ENCODE results near the gene USP53.

USP53 gene
- 57.3 to 102 (median 84.9) reads per million in 4 donors for total RNA-seq

DNA sequence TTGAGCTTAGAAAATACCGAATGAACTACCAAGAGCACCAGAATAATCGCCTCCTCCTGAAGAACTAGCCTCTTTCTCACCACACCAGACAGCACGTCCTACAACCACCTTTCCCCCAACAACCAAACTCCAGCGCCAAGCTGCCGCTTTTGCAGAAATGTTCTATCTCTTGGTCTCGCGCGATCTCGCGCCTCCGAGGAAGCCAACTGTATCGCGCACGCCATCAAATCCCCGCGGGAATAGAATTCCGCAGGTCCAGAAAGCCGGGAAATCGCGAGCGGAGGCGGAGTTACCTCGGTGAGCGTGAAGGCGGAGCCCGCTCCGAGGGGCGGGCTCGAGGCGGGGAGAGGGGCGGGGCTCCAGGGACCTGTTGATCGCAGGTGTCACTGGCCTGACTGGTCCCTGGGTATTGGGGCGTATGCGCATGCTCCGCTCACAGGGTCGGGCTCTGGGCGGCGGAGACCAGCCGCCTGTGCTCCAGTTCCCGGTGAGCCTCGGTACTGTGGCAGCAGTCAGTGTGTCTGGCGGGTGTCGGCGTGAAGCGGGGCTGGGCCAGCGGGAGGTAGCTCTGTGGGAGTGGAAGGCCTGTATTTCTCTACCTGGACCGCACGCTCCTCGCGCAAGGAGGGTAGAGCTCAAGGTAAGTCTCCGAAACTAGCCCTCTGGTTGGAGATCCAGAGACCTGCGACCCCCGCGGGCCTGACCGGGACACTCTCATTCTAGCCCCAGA lies at the start of gene USP53:
Gene USP53, plus strand, starts transcription at position 480 of the 730 bp plus-strand sequence. CDS start 27,047 bp downstream, outside the sequence.
- DNase-seq: peak; percentile 96 to 98 (median 97)

DNA sequence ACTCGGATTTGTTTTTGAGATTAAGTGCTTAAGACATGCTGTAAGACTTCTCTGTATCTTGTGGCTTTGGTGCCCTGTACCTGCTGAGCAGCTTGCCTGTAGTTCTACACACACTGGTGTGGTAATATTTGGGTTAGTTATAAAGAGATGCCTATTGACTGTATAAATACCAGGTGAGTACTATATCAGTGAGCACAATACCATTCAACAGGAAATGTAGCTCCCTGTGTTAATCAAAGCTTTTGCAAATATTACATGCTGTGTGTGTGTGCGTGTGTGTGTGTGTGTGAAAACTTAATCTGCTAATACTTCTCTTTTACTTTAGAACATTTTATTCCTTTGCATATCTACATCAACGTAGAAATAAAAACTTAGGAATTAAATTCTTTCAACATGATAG lies 46.7 kb upstream of the USP53 start:
- no peak for DNase-seq

DNA sequence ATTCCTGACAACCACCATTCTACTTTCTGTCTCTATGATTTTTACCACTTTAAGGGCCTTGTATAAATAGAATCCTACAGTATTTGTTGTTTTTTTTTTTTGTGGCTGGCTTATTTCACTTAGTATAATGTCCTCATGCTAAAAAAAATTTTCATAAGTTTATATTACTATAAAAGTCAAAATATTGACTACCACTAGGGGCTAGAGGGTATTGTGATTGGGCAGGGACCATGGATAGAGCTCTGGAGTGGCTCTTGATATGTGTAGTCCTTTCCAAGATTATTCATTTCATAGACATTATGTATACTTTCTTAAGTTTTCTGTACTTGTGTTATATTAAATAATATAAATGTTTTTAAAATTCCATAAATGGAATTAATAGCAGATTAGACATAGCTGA lies 42.3 kb upstream of the USP53 start:
- DNase-seq: no peak

DNA sequence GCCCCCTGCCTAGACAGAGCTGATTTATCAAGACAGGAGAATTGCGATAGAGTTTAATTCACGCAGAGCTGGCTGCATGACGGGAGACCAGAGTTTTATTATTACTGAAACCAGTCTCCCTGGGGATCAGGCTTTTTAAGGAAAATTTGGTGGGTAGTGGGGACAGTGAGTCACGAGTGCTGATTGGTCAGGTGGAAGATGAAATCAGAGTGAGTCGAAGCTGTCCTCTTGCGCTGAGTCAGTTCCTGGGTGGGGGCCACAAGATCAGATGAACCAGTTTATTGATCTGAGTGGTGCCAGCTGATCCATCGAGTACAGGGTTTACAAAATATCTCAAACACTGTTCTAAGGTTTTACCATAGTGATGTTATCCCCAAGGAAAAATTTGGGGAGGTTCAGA lies 40.3 kb upstream of the USP53 start:
- DNase-seq: no peak

DNA sequence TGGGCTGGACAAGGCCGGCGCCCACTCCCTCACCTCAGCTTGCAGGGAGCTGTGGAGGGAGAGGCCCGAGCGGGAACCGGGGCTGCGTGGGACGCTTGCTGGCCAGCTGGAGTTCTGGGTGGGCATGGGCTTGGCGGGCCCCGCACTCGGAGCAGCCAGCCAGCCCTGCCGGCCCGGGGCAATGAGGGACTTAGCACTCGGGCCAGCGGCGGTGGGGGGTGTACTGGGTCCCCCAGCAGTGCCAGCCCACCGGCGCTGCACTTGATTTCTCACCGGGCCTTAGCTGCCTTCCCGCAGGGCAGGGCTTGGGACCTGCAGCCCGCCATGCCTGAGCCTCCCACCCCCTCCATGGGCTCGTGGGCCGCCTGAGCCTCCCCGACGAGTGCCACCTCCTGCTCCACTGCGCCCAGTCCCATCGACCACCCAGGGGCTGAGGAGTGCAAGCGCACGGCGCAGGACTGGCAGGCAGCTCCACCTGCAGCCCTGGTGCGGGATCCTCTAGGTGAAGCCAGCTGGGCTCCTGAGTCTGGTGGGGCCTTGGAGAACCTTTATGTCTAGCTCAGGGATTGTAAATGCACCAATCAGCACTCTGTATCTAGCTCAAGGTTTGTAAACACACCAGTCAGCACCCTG lies 38.7 kb upstream of the USP53 start:
- DNase-seq: peak in 1 of 5 donors; percentile 1

DNA sequence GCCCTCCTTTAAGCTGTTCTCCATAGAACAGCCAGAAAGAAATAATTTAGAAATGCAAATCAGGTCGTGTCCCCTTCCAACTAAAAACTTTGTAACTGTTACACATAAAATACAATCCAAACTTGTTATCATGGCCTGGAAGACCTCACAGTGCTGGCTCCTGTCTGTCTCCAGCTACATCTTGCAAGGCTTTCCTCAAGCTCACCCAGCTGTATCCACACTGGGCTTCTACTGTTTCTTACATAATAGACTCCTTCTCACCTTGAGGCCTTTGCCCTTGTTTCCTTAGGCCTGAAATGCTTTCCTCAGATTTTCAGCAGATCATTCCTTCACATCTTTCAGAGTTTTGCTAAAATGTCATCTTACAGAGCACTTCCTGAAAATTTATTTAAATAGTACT lies 33.5 kb upstream of the USP53 start:
- DNase-seq: no peak

DNA sequence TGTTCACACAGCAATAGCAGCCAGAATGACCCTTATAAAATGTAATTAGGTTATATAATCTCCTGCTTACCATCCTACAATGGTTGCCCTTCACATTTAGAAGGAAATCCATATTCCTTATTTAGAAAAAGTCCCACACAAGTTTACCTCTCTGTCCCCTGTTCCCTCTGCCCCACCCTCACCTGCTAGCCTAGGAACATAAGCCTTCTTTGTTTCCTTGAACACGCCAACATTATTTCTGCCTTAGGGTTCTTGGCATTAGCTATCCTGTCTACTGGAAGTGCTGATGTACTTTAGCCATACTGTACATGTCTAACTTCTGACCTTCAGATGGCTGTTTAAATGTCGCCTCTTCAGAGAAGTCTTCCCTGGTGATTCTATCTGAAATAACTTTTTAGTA lies 28.4 kb upstream of the USP53 start:
- DNase-seq: no peak

DNA sequence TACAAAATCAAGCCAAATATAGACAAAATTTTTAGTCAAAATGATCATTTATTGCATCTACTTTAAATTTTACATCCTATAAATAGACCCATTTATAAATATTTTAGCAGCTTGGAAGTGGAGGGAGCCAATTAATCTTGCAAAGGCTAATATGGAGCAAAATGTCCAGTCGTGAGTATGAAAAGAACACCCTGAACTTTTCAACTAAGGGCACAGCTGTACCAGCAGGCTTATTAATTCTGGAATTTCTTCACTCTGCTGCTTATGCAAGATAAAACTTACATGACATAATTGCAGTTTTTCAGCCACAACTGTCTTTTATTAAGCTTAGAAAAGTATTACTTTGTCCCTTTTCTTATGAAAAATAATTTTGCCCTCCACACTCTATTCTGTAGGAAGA lies 22.9 kb upstream of the USP53 start:
- no peak for DNase-seq

DNA sequence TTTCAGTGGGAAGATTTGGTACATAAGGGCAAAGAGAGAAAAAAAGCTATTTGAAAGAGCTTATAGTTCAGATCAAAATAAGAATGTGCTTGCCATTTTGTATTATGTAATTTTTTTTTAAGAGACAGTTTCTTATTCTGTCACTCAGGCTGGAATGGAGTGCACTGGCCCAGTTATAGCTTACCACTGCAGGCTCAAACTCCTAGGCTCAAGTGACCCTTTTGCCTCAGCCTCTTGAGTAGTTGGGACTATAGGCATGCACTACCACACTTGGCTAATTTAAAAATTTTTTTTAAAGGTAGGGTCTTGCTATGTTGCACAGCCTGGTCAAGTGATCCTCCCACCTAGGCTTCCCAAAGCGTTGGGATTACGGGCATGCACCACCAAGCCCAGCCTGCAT lies 22.2 kb upstream of the USP53 start:
- no peak for DNase-seq

DNA sequence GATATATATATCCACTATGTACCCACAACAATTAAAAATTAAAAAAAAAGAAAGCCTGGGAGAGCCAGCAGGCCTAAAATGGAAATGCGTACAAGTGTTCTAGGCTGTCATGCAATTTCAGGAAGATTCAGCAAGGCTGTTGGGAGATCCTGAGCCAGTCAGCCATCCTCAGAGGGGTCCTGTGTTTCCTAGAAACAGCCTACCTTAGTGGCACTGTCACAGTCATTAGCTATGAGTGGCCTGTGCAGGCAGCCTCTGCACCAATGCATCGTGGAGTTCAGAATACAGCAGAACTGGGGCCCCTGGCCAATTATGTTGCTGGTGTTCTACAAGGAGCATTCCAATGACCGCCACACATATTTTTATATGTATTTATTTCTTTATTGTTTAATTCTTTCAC lies 21.0 kb upstream of the USP53 start:
- no peak for DNase-seq

DNA sequence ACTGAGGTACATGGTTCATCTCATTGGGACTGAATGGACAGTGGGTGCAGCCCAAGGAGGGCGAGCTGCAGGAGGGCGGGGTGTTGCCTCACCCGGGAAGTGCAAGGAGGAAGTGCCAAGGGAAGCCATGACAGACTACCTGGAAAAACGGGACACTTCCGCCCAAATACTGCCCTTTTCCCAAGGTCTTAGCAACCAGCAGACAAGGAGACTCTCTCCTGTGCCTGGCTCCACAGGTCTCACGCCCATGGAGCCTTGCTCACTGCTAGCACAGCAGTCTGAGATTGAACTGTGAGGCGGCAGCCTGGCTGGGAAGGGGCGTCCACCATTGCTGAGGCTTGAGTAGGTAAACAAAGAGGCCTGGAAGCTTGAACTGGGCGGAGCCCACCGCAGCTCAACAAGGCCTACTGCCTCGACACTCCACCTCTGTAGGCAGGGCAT lies 14.7 kb upstream of the USP53 start:
- DNase-seq: no peak

DNA sequence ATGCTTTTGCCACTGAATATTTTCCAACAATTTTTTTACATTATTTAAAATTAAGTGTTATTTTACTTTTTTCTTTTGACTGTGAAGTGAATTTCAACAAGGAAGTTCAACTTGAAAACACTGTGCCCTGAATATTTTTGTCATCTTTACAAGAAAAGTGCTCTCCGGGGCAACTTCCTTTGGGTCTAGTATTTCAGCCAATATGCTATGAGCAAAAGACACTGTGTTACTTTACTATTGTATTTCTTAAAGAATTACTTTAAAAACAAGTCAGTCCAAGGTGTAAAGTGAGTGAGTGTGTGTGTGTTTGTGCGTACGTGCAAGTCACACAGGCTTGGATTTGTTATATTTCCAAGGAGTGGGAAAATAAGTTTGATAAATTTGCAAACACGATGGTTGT lies 7.6 kb upstream of the USP53 start:
- DNase-seq: no peak

DNA sequence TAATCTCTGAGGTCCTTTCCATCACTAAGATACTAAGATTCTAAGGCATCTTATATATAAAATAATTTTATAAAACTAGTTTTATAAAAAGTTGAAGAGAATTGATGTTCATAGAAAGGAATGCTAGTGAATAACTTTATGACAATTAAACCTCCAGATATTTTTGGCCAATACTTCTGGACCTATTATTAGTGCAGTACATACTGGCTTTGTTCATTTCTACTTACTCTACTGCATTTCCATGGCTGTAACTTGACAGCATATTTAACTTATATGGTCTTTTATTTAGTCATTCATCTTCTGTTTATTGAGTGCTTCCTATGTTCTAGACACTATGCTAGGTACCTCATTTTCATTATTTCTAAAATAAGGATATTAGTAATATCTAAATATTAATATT lies 6.8 kb upstream of the USP53 start:
- no peak for DNase-seq

DNA sequence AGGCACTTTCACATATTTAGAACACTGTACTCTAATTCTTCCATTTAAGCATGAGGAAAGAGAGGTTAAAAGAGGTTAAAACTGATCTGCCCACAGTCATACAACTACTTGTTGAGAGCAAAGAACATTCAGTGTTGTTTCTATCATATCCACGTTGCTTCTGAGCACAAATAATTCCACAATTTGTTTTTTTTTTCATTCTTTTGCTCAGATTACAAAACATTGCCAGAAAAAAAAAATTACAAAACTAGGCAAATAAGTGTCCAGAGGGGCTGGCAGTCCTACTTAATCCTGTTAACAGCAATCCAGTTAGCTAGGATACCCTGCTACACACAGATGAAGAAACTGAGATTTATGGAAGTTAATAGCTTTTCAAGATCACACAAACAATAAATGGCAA lies 6.3 kb upstream of the USP53 start:
- no peak for DNase-seq

DNA sequence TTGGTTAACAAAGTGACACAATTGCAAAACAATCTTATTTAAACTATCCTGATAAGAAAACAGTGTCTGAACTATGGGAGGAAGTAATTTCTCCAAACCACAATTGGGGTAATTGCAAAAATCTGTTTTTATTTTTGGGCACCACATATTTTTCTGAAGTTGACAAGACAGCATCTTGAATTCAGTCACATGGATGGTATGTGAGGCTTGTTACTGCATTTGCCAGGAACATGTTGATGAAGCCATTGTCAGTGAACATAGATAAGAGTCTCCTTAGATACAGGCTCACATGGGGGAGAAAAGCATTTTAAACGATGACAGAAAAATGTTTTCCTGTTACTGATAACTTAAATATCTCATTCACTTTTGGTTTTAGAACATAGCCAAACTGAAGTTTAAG lies 5.5 kb upstream of the USP53 start:
- no peak for DNase-seq

DNA sequence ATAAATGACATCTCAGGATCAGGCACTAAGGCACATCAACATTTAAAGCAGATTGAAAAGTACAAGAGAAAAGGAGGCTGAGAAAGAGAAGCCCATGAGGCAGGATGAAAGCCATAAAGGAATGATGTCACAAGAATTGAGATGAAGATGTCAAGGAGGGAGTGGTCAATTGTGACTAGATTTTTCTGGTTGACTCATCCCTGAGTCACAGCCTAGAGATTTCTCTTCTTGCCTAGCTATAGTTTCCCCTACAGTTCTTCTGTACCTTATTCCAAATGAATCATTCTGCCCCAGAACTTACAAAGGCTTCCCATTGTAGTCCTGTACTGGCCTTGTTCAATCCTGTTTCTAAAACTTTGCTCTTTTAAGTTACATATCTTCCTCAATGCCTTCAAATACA lies 3.4 kb upstream of the USP53 start:
- DNase-seq: peak in 1 of 5 donors; percentile 66

DNA sequence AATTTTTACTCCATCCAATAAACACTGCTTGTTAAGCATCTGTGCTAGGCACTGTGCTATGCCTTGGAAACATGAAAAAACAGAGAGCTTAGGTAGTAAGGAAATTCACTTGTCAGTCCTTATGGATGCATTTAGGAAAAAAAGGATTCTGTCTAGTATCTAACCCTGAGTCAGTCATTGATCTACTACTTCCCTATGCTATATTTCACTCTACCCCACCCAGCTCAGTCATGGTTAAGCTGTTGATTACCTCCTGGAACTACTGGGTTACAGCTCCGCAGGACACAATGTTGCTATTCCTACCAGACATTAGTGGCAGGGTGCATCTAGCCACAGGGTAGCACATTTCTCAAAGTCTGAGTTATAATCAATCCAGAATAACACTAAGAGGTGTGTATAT lies 2.9 kb upstream of the USP53 start:
- DNase-seq: no peak

DNA sequence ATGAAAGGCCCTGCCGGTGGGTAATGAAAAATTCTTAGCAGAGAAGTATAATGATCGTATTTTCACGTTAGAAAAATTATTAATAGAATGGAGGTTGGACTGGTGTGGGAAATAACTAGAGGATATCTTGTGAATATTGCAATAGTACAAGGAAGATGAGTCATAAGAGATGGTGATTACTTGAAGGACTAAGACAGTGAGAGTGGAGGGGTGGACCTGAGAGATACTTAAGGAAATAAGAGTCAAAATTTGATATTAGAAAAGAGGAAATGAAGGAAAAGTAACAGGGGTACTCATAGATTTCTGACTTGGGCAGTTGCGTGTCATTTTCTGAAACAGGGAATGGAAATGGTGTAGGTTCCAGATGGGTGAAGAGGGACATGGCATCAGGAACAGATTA lies 1.7 kb upstream of the USP53 start:
- no peak for DNase-seq

DNA sequence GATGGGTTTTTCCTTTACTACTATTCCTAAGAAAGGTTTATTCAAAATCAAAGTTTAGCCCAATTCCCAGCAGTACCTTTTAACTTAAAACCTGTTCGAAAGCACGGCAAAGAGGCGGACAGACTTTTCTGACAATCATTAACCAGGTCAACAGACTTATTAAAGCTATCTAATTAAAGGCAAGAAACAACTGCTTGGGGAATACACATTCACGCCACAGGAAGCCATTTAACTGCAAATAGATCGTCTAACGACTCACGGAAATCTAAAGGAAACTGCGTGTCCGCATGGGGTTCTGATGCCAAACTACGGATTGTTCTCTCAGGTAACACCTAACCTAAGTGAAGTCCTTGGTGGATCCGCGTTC lies 663 bp upstream of the USP53 start:
- DNase-seq: no peak

DNA sequence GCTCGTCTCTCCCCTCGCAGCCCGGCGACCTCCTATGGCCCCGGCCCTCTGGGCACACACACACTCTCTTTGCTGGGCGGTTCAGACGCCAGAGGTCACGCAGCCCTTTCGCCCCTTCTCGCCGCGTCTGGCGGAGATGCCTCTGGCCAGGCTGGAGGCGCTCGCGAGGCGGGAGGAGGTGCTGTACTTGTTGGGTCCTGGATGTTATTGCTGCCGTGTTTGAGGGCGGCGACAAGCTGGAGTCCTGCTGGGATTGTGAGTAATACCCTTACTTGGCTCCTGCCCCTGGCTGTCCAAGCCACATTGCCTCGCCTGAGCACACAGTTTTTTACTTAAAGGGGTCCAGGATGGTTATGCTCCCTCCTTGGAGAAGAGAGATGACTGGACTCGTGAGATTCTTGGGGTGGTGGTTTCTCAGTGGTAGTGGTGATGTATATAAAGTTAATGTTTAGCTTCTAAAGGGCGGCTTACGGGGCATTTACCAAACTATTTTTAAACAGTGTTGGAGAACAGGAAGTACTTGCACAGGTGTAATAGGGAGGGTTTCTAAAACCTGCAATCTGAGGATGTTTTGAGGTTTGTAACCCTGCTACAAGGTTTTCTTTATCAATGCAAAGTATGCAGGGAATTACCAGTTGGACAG lies 572 bp downstream of the USP53 start:
- peak; percentile 33 to 67 (median 47) for DNase-seq

DNA sequence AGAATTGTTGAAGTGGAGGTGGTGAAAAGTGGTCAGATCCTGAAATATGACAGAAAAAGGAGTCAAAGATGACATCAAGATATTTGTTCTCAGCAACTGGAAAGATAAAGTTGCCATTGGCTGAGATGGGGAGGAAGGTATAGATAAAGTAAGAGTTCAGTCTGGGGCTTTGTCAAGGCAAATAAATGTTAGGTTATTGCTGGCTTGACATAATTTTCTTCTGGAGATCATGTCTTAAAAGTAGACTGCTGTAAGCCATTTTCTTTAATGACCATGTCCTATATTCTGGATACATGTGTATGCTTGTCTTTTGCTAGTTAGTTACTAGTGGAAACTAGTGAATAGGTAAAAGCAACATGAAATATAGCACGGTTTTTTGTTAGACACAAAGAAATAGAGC lies 5.6 kb downstream of the USP53 start:
- DNase-seq: no peak

DNA sequence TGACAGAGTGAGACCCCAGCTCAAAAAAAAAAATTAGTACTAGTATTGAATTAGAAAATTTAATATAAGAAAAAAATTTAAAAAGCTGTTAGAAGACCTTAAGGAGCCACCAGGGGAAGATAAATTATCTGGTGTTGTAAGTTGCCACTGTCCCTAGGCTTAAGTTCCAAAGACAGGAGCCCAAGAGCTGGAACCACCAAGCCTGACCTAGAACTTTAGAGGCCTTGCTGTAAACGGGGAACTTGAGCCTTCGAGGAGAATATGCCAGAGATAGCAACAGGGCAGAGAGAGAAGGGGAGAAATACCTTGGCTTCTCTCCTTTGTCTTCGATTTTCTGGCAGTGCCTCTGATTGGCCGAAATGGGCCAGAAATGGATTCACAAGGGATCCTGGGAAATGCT lies 8.9 kb downstream of the USP53 start:
- no peak for DNase-seq

DNA sequence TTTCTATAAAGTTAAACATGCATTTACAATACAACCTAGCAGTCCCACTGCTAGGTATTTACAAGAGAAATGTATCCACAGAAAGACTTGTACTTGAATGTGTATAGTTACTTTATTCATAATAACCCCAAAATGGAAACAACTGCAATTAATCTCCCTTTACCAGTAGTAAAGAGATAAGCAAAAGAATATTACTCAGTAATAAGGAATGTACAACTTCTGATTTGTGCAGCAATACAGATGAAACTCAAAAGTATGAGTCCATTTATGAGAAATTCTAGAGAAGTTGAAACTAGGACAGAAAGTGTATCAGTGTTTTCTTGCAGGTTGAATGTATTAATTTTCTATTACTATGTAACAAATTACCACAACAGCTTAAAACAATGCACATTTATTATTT lies 15.2 kb downstream of the USP53 start:
- no peak for DNase-seq

DNA sequence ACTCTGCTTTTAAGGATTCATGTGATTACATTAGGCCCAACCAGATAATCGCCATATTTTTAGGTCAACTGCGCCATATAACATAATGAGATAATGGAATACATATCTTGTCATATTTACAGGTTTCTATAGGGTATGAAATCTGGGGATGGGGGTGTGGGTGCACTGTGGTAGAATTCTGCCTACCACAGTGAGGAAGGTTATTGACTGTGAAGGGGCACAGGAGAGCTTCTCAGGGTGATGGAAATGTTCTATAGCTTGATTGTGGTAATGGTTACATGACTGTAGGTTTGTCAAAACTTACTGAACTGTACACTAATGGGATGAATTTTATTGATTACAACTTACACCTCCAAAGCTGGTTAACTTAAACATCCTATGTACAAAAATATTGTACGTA lies 15.9 kb downstream of the USP53 start:
- DNase-seq: no peak

Measured in T-helper 1 cell (primary cell).